Muscle of leg (tissue), 11 donors: Measurements from ENCODE around the gene SKOR1. TPM values are rescaled to one million over a fixed set of nuclear protein-coding genes. Genes with fewer than 3 reads are reported as not detected.
A peak's percentile ranks its signal among the peaks of the same experiment; 100 is the strongest.

Source experiments
- DNase-seq: peaks from one replicate; pipeline ENCODE4 v3.0.0; 2013
- H3K27ac ChIP-seq: one replicate; pipeline ENCODE4 v1.5.1; 2013; ENCODE audit warnings: mild to moderate bottlenecking, low read length, control low read depth
- H3K27me3 ChIP-seq: one replicate; pipeline ENCODE4 v1.6.1; 2013; ENCODE audit warnings: low read length; ENCODE audit not compliant: control insufficient read depth, insufficient read depth
- H3K36me3 ChIP-seq: one replicate; pipeline ENCODE4 v1.6.1; 2013; ENCODE audit warnings: low read length; ENCODE audit not compliant: control insufficient read depth, insufficient read depth
- H3K4me1 ChIP-seq: one replicate; pipeline ENCODE4 v1.6.1; 2013; ENCODE audit warnings: low read length; ENCODE audit not compliant: control insufficient read depth, insufficient read depth
- H3K4me3 ChIP-seq: one replicate; pipeline ENCODE4 v1.5.1; 2013; ENCODE audit warnings: low read length, control low read depth
- H3K9me3 ChIP-seq: replicated peaks from 2 replicates; pipeline ENCODE4 v1.6.1; 2013; ENCODE audit warnings: low read depth, low read length; ENCODE audit not compliant: control insufficient read depth
- WGBS: methylation state at CpG from one replicate; pipeline ENCODE4 v1.1.5; 2013; ENCODE audit warnings: missing lambda C conversion rate; ENCODE audit not compliant: insufficient coverage; 5-methylcytosine and 5-hydroxymethylcytosine counted together
- polyA plus RNA-seq, 8 donors: library from polyadenylated mRNA; unstranded; fragments of 120-200 nt; gene quantifications; one replicate each; pipeline versions ENCODE4 v1.2.1 to v1.2.3, GENCODE V29; 2013; ENCODE audit warnings: inconsistent platforms in 1 of 8, low replicate concordance in 1 of 8; ENCODE audit not compliant: insufficient read length in 8 of 8, insufficient read depth in 1 of 8
- total RNA-seq: library from RNA; stranded (reverse); fragments of 120-200 nt; gene quantifications from one replicate; pipeline ENCODE4 v1.2.4, GENCODE V29; 2013

The SKOR1 gene
- total and polyA plus RNA-seq, 9 donors = 0.31 to 0.67 (median 0.43) TPM

DNA sequence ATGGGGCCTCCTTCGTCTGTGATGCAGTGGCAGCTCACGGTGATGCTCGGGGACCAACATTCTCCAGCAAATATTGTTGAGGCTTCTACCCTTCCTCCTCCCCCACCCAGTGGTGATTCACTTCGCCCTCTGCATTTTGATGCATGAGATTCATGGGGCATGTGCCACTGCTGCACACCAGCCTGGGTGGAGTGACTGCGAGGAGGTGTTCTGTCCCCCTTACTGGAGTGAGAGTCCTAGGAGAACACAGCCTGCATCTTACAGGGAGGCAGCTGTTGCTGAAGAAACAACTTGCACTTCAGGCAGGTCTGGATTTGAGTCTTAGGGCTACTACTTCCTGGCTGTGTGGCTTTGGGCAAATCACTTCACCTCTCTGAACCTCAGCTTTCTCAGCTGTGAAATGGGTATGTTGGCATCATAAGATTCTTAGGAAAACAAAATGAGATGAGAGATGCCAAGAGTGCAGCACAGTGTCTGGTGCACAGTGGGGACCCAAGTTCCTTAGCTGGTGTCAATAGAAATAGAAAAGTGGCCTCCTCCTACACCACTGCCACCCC lies 10.2 kb upstream of the SKOR1 start:
- 87% methylated on average over 4 of the region's 5 CpGs for WGBS
- no peak for DNase-seq
- H3K27me3 ChIP-seq = peaks cover 23% of the 10 kb centered on the region
- no peaks in the 10 kb centered on the region for H3K4me1 ChIP-seq
- no peaks in the 10 kb centered on the region for H3K36me3 ChIP-seq
- no peak overlapping the region for H3K27ac ChIP-seq
- no peak overlapping the region for H3K4me3 ChIP-seq
- H3K9me3 ChIP-seq = no peaks in the 10 kb centered on the region

DNA sequence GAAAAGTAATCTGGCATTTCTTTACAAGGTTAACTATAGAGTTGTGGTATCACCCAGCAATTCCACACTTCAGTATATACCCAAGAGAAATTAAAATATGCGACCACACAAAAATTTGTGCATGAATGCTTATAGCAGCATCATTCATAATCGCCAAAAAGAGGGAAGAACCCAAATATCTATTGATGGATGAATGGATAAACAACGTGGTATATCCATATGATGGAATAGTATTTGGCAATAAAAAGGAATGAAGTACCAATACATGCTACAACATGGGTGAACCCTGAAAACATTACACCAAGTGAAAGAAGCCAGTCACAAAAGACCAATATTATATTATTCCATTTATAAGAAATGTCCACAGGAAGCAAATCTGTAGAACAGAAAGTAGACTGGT lies 8.6 kb upstream of the SKOR1 start:
- H3K4me3 ChIP-seq = no peak overlapping the region

GRCh38 chr15:67818464-67818863 lies 6.8 kb upstream of the SKOR1 start:
- 17% methylated on average over 1 of the region's 3 CpGs for WGBS
- H3K4me3 ChIP-seq = no peak overlapping the region
- peaks cover 18% of the 10 kb centered on the region for H3K4me1 ChIP-seq
- H3K36me3 ChIP-seq = no peaks in the 10 kb centered on the region
- no peaks in the 10 kb centered on the region for H3K9me3 ChIP-seq
- H3K27me3 ChIP-seq = peaks cover 55% of the 10 kb centered on the region
- H3K27ac ChIP-seq = no peak overlapping the region
- no peak for DNase-seq

More for the DNA sequence above, 8.6 kb upstream of the SKOR1 start:
- Histone ChIP-seq H3K9me3 (no peaks in the 10 kb centered on the region), H3K4me1 (peaks cover 13% of the 10 kb centered on the region), H3K27me3 (peaks cover 38% of the 10 kb centered on the region), H3K27ac (no peak overlapping the region), H3K36me3 (no peaks in the 10 kb centered on the region)
- DNase-seq = no peak
- WGBS = no CpG with 5 or more reads among the region's 3 CpGs

- no peak overlapping the region for H3K27ac ChIP-seq
Observed at GRCh38 chr15:67819636-67820035, 5.7 kb upstream of the SKOR1 start.

GRCh38 chr15:67820122-67820991 lies 5.0 kb upstream of the SKOR1 start:
- Histone ChIP-seq H3K27ac (no peak overlapping the region), H3K9me3 (no peaks in the 10 kb centered on the region), H3K36me3 (no peaks in the 10 kb centered on the region), H3K4me1 (peaks cover 27% of the 10 kb centered on the region), H3K4me3 (no peak overlapping the region), H3K27me3 (peaks cover 74% of the 10 kb centered on the region)
- DNase-seq = no peak
- 5% methylated on average over 37 of the region's 50 CpGs for WGBS

More at GRCh38 chr15:67819636-67820035, 5.7 kb upstream of the SKOR1 start:
- Histone ChIP-seq H3K4me1 (peaks cover 24% of the 10 kb centered on the region), H3K9me3 (no peaks in the 10 kb centered on the region), H3K36me3 (no peaks in the 10 kb centered on the region), H3K27me3 (peaks cover 67% of the 10 kb centered on the region), H3K4me3 (no peak overlapping the region)
- 7% methylated on average over 11 of the region's 19 CpGs for WGBS
- DNase-seq = no peak

GRCh38 chr15:67820992-67821783 lies 4.1 kb upstream of the SKOR1 start:
- Histone ChIP-seq H3K27ac (no peak overlapping the region), H3K4me3 (no peak overlapping the region), H3K4me1 (peaks cover 36% of the 10 kb centered on the region), H3K9me3 (no peaks in the 10 kb centered on the region), H3K27me3 (peaks cover 82% of the 10 kb centered on the region), H3K36me3 (no peaks in the 10 kb centered on the region)
- peak; percentile 80 for DNase-seq
- 2% methylated on average over 30 of the region's 39 CpGs for WGBS

- H3K27ac ChIP-seq = no peak overlapping the region
- peaks cover 41% of the 10 kb centered on the region for H3K4me1 ChIP-seq
- 2% methylated on average over 33 of the region's 43 CpGs for WGBS
Observed at GRCh38 chr15:67821784-67822440, 3.4 kb upstream of the SKOR1 start.

GRCh38 chr15:67822537-67823313 lies 2.6 kb upstream of the SKOR1 start:
- 2% methylated on average over 39 of the region's 46 CpGs for WGBS
- no peak for DNase-seq
- Histone ChIP-seq H3K36me3 (no peaks in the 10 kb centered on the region), H3K27ac (no peak overlapping the region), H3K9me3 (no peaks in the 10 kb centered on the region), H3K27me3 (peaks cover 96% of the 10 kb centered on the region), H3K4me3 (no peak overlapping the region), H3K4me1 (peaks cover 44% of the 10 kb centered on the region)

More at GRCh38 chr15:67821784-67822440, 3.4 kb upstream of the SKOR1 start:
- Histone ChIP-seq H3K36me3 (no peaks in the 10 kb centered on the region), H3K9me3 (no peaks in the 10 kb centered on the region), H3K4me3 (no peak overlapping the region), H3K27me3 (peaks cover 89% of the 10 kb centered on the region)
- DNase-seq = no peak
